Brain microvascular endothelial cell (primary cell): Measurements from ENCODE around the gene MAN2C1.
"Not testable (repeated sequence)": the region's sequence is repeated elsewhere in the genome, so short reads cannot be mapped to it uniquely, and the experiment has no call there.

ENCODE experiments used
- DNase-seq: peaks from one replicate; pipeline ENCODE4 v3.0.0-alpha.2; 2020
- H3K27ac ChIP-seq: fragments of 250-450 bp; sonication (Bioruptor Pico); 2 replicates; pipeline ENCODE4 v1.5.1; 2020; ENCODE audit warnings: mild to moderate bottlenecking, moderate library complexity
- H3K27me3 ChIP-seq: fragments of 250-450 bp; sonication (Bioruptor Pico); replicated peaks from 2 replicates; pipeline ENCODE4 v1.5.1; 2020; ENCODE audit warnings: mild to moderate bottlenecking
- H3K36me3 ChIP-seq: fragments of 250-450 bp; sonication (Bioruptor Pico); replicated peaks from 2 replicates; pipeline ENCODE4 v1.5.1; 2020; ENCODE audit warnings: mild to moderate bottlenecking
- H3K4me3 ChIP-seq: 2 replicates; pipeline ENCODE4 v1.5.1; 2011; ENCODE audit warnings: low read depth, mild to moderate bottlenecking, control low read depth, low read length, moderate library complexity
- CTCF ChIP-seq: IDR thresholded peaks from 2 replicates; pipeline ENCODE4 v1.5.1; 2011; ENCODE audit warnings: low read depth, mild to moderate bottlenecking, moderate library complexity, low read length, control low read depth, inconsistent platforms; ENCODE audit errors: missing control alignments
- in situ Hi-C: cut with HindIII; loops from 2 replicates; pipeline ENCODE4 v1.10.0; 2017; ENCODE audit warnings: low sequenced_read_pairs, low pct_ligation_motif_present

MAN2C1 gene

GRCh38 chr15:75314552-75315290, 53.7 kb downstream of the MAN2C1 start:
- DNase-seq: no peak
- TF ChIP-seq CTCF: no peak
- H3K36me3 ChIP-seq: no peaks in the 10 kb centered on the region
- H3K4me3 ChIP-seq: no peak overlapping the region
- no peak overlapping the region for H3K27ac ChIP-seq
- H3K27me3 ChIP-seq: no peaks in the 10 kb centered on the region
- in situ Hi-C loops: no loop called here

GRCh38 chr15:75313116-75313845, 55.1 kb downstream of the MAN2C1 start:
- no peak for TF ChIP-seq CTCF
- Histone ChIP-seq H3K27me3 (no peaks in the 10 kb centered on the region), H3K4me3 (no peak overlapping the region), H3K27ac (no peak overlapping the region), H3K36me3 (no peaks in the 10 kb centered on the region)
- DNase-seq: no peak
- in situ Hi-C loops: no loop called here

GRCh38 chr15:75312548-75312947, 55.9 kb downstream of the MAN2C1 start:
- H3K27ac ChIP-seq, H3K27me3 ChIP-seq, H3K36me3 ChIP-seq, in situ Hi-C loops, H3K4me3 ChIP-seq: not testable (repeated sequence)
- peak; percentile 16 for DNase-seq

- peaks cover 10% of the 10 kb centered on the region for H3K27me3 ChIP-seq
- DNase-seq: peak; percentile 23
- no peaks in the 10 kb centered on the region for H3K36me3 ChIP-seq
- in situ Hi-C loops: no loop called here
- H3K27ac ChIP-seq: no peak overlapping the region
- no peak for TF ChIP-seq CTCF
- H3K4me3 ChIP-seq: no peak overlapping the region
Measured at GRCh38 chr15:75309711-75310110, 58.7 kb downstream of the MAN2C1 start.

- H3K4me3 ChIP-seq: no peak overlapping the region
- DNase-seq: peak; percentile 18
- in situ Hi-C loops: no loop called here
- H3K27ac ChIP-seq: no peak overlapping the region
- peak; percentile 81 for TF ChIP-seq CTCF
- no peaks in the 10 kb centered on the region for H3K36me3 ChIP-seq
- peaks cover 10% of the 10 kb centered on the region for H3K27me3 ChIP-seq
Measured at GRCh38 chr15:75307778-75308390, 60.5 kb downstream of the MAN2C1 start.

- no peak for TF ChIP-seq CTCF
- DNase-seq: no peak
- in situ Hi-C loops: no loop called here
Measured at GRCh38 chr15:75306188-75306587, 62.2 kb downstream of the MAN2C1 start.

More at GRCh38 chr15:75306188-75306587, 62.2 kb downstream of the MAN2C1 start:
- Histone ChIP-seq H3K27ac (no peak overlapping the region), H3K27me3 (peaks cover 10% of the 10 kb centered on the region), H3K36me3 (no peaks in the 10 kb centered on the region), H3K4me3 (no peak overlapping the region)
